Activated CD8-positive, alpha-beta T cell treated with anti-CD3 and anti-CD28 coated beads for 36 hours (primary cell): Measurements from ENCODE around the gene RBM28. TPM values are rescaled to one million over a fixed set of nuclear protein-coding genes. Genes with fewer than 3 reads are reported as not detected.

Experiments
- ATAC-seq: fragments of 200-7000 bp; cut with Tn5 transposase; one replicate; pipeline ENCODE4 v1.10.0; 2021; ENCODE audit warnings: mild to moderate bottlenecking, moderate library complexity
- CTCF ChIA-PET: fragments of 350-600 bp; sonication (Branson Sonifier 250); formaldehyde crosslinking; loops from one replicate; lab custom pipeline; 2021; ENCODE audit warnings: antibody characterized with exemption; lab: Charles Lee
- POLR2A ChIA-PET: fragments of 350-600 bp; sonication (Branson Sonifier 250); formaldehyde crosslinking; loops from one replicate; lab custom pipeline; 2021; ENCODE audit warnings: antibody characterized with exemption; lab: Charles Lee
- DNase-seq: peaks from one replicate; pipeline ENCODE4 v3.0.0-alpha.2; 2020
- H3K27ac Mint-ChIP-seq: one replicate; pipeline ENCODE4 v1.8.0; 2021; ENCODE audit warnings: mild to moderate bottlenecking, mixed read lengths
- H3K27me3 Mint-ChIP-seq: one replicate; pipeline ENCODE4 v1.8.0; 2021; ENCODE audit warnings: mixed read lengths
- H3K36me3 Mint-ChIP-seq: one replicate; pipeline ENCODE4 v1.8.0; 2021; ENCODE audit warnings: low read depth, mixed read lengths
- H3K4me1 Mint-ChIP-seq: one replicate; pipeline ENCODE4 v1.8.0; 2021; ENCODE audit warnings: low read depth, mixed read lengths
- H3K4me3 Mint-ChIP-seq: one replicate; pipeline ENCODE4 v1.8.0; 2021; ENCODE audit warnings: mild to moderate bottlenecking, moderate library complexity, mixed read lengths
- H3K9me3 Mint-ChIP-seq: one replicate; pipeline ENCODE4 v1.8.0; 2021; ENCODE audit warnings: mixed read lengths
- intact Hi-C: fragments of 100-400 bp; cut with micrococcal nuclease; formaldehyde crosslinking; loops from one replicate; pipeline ENCODE4 v1.10.0; 2022
- total RNA-seq, 2 experiments: library from RNA; stranded (reverse); gene quantifications; one replicate each; pipeline ENCODE4 v1.2.3, GENCODE V29; 2021
- TF ChIP-seq, protein P1 (sequence below): fragments of 200-600 bp; IDR thresholded peaks from one replicate; pipeline ENCODE4 v1.8.0; 2022; ENCODE audit warnings: antibody characterized with exemption, mild to moderate bottlenecking

RBM28 gene
- total RNA-seq, 2 experiments from 2014 or later, result 55.3 to 55.6 TPM

DNA sequence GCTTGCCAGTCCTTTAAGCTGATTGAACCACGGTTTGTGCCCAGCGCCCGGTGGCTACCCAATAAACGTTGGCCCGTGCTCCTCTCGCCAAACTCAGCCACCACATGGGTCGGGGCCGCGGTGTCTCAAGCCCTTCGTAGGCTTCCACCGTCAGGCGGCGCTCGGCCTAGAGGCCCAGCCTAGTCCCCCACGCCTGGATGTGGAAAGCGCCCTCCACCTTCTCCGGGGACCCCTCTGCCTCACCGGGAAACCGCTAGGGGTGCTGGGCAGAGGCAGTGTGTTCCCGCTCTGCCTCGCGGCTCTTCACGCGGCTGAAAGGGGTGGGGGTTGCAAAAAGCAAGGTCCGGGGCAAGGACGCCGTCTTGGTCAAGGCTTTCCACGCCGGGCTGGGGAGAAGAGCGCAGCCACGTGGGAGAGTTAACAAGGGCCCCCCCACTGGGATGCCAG, 72.9 kb downstream of the RBM28 start:
- POLR2A ChIA-PET, result interaction anchor here (0.6 to 1.2 kb wide), 2 partner anchors 34 to 166 kb away, joined by 3 read pairs; no protein-coding TSS in a partner anchor
- Mint-ChIP-seq H3K4me3 (no peak overlapping the region), H3K4me1 (no peaks in the 10 kb centered on the region), H3K9me3 (no peaks in the 10 kb centered on the region), H3K27ac (no peak overlapping the region), H3K36me3 (no peaks in the 10 kb centered on the region), H3K27me3 (peaks cover 17% of the 10 kb centered on the region)
- no peak for ATAC-seq
- DNase-seq, result no peak
- TF ChIP-seq, protein P1, sequence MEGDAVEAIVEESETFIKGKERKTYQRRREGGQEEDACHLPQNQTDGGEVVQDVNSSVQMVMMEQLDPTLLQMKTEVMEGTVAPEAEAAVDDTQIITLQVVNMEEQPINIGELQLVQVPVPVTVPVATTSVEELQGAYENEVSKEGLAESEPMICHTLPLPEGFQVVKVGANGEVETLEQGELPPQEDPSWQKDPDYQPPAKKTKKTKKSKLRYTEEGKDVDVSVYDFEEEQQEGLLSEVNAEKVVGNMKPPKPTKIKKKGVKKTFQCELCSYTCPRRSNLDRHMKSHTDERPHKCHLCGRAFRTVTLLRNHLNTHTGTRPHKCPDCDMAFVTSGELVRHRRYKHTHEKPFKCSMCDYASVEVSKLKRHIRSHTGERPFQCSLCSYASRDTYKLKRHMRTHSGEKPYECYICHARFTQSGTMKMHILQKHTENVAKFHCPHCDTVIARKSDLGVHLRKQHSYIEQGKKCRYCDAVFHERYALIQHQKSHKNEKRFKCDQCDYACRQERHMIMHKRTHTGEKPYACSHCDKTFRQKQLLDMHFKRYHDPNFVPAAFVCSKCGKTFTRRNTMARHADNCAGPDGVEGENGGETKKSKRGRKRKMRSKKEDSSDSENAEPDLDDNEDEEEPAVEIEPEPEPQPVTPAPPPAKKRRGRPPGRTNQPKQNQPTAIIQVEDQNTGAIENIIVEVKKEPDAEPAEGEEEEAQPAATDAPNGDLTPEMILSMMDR, result no peak
- intact Hi-C loops, result no loop called here
- CTCF ChIA-PET, result no interaction called here

GRCh38 chr7:128268233-128268632, 75.5 kb downstream of the RBM28 start:
- ATAC-seq (no peak), DNase-seq (no peak)
- H3K27ac Mint-ChIP-seq, result no peak overlapping the region
- H3K9me3 Mint-ChIP-seq, result no peaks in the 10 kb centered on the region
- intact Hi-C loops, result no loop called here
- no peaks in the 10 kb centered on the region for H3K36me3 Mint-ChIP-seq
- H3K4me3 Mint-ChIP-seq, result no peak overlapping the region
- TF ChIP-seq, protein P1, result no peak
- CTCF ChIA-PET, result no interaction called here
- no peaks in the 10 kb centered on the region for H3K4me1 Mint-ChIP-seq
- H3K27me3 Mint-ChIP-seq, result peaks cover 17% of the 10 kb centered on the region
- POLR2A ChIA-PET, result no interaction called here

- CTCF ChIA-PET, result no interaction called here
- Mint-ChIP-seq H3K36me3 (no peaks in the 10 kb centered on the region), H3K9me3 (no peaks in the 10 kb centered on the region), H3K27ac (no peak overlapping the region), H3K4me3 (no peak overlapping the region), H3K4me1 (no peaks in the 10 kb centered on the region), H3K27me3 (peaks cover 16% of the 10 kb centered on the region)
- intact Hi-C loops, result no loop called here
- TF ChIP-seq, protein P1, result no peak
- POLR2A ChIA-PET, result no interaction called here
- DNase-seq (no peak), ATAC-seq (no peak)
These were observed 76.1 kb downstream of the RBM28 start for GRCh38 chr7:128267595-128267924.

- Mint-ChIP-seq H3K36me3 (no peaks in the 10 kb centered on the region), H3K4me1 (no peaks in the 10 kb centered on the region), H3K4me3 (no peak overlapping the region), H3K27me3 (peaks cover 13% of the 10 kb centered on the region), H3K9me3 (no peaks in the 10 kb centered on the region), H3K27ac (no peak overlapping the region)
- TF ChIP-seq, protein P1, result no peak
- DNase-seq (no peak), ATAC-seq (no peak)
- ChIA-PET POLR2A (no interaction called here), CTCF (no interaction called here)
- intact Hi-C loops, result no loop called here
These were observed 76.7 kb downstream of the RBM28 start for GRCh38 chr7:128266883-128267594.

- CTCF ChIA-PET, result no interaction called here
- H3K27ac Mint-ChIP-seq, result no peak overlapping the region
- H3K9me3 Mint-ChIP-seq, result no peaks in the 10 kb centered on the region
- H3K4me3 Mint-ChIP-seq, result no peak overlapping the region
- DNase-seq, result no peak
- intact Hi-C loops, result no loop called here
- H3K27me3 Mint-ChIP-seq, result peaks cover 13% of the 10 kb centered on the region
- TF ChIP-seq, protein P1, result no peak
- H3K4me1 Mint-ChIP-seq, result no peaks in the 10 kb centered on the region
- no peaks in the 10 kb centered on the region for H3K36me3 Mint-ChIP-seq
- POLR2A ChIA-PET, result no interaction called here
- no peak for ATAC-seq
These were observed 77.2 kb downstream of the RBM28 start for GRCh38 chr7:128266529-128266882.
